Fibroblast of gingiva (primary cell): ENCODE results near the gene MATR3.
A peak's percentile ranks its signal among the peaks of the same experiment; 100 is the strongest.
"Not testable (repeated sequence)": the region's sequence is repeated elsewhere in the genome, so short reads cannot be mapped to it uniquely, and the experiment has no call there.

Source experiments
- DNase-seq: peaks from one replicate; pipeline ENCODE4 v3.0.0-alpha.2; 2011; ENCODE audit warnings: low read depth

Gene MATR3, protein sequence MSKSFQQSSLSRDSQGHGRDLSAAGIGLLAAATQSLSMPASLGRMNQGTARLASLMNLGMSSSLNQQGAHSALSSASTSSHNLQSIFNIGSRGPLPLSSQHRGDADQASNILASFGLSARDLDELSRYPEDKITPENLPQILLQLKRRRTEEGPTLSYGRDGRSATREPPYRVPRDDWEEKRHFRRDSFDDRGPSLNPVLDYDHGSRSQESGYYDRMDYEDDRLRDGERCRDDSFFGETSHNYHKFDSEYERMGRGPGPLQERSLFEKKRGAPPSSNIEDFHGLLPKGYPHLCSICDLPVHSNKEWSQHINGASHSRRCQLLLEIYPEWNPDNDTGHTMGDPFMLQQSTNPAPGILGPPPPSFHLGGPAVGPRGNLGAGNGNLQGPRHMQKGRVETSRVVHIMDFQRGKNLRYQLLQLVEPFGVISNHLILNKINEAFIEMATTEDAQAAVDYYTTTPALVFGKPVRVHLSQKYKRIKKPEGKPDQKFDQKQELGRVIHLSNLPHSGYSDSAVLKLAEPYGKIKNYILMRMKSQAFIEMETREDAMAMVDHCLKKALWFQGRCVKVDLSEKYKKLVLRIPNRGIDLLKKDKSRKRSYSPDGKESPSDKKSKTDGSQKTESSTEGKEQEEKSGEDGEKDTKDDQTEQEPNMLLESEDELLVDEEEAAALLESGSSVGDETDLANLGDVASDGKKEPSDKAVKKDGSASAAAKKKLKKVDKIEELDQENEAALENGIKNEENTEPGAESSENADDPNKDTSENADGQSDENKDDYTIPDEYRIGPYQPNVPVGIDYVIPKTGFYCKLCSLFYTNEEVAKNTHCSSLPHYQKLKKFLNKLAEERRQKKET

DNA sequence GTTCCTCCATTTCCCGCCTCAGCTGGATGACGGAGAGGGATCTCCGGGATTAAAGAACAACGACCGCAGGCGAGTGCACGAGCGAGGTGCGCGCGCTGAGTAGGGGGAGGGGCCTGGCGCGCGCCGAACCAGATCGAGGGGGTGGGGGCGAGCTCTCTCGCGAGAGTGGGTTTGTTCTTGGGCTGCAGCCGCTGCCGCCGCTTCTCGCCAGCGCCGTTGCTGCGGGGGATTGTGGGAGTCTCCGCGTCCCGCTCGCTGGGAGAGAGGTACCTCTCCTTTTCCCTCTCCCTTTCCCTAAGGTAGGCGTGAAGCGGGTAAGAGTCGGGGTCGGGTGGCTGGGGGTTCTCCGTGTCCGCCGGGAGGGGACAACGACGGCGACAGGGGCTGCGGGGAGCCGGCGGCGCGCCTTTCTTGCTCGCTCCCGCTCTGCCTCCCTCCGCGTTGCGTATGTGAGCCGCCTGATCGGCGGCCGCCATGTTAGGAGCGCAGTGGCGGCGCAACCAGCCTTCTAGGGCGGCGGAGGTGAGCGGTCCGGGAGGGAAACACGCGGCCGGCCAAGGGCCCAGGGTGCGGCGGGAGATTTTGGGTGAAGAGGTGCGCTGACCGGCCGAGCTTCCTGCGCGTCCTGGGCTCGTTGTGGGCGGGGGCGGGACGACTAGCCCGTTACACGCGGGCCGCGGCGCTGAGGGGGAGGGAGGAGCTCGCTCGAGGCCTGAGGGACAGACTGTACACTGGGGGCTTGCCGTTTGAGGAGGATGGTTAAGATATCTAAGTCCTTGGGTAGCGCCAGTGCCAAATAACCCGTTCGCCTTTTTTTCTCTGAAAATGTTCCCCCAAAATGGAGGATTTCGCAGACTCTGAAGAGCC, at the start of gene MATR3:
TSS of gene MATR3 (plus strand) at position 234 of the 867 bp plus-strand sequence. CDS start 13,676 bp downstream, outside the sequence.
- peak; percentile 97 for DNase-seq

DNA sequence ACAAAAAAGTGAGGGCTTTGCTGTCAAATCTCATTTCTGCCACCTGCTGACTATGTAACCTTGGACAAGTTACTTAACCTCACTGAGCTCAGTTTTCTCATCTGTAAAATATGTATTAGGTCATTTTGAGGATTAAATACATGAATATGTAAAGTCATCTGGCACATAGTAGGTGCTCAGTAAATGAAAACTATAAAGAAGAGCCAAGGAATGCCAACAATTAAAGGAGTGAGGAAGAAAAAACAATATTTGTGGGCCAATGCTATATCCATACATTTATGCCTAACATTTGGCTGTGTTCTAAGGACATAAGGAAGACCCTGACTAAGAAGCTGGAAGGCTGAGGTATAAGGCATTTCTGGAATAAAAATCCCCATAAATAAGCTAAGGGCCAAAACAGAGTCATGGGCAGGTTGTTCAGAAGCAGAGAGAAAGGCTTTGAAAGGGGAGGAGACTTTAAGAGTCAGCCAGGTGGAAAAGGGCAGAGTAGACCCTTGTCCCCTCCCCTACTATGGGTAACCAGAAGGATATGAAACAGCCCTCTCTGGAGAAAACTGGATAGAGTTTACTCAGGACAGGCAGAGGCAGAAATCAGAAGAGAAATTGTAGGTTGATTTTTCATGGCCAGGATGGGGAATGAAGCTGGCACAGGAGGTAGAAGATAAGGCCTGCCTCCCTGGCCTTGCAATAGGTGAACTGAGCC, 47.8 kb upstream of the MATR3 start:
- no peak for DNase-seq

DNA sequence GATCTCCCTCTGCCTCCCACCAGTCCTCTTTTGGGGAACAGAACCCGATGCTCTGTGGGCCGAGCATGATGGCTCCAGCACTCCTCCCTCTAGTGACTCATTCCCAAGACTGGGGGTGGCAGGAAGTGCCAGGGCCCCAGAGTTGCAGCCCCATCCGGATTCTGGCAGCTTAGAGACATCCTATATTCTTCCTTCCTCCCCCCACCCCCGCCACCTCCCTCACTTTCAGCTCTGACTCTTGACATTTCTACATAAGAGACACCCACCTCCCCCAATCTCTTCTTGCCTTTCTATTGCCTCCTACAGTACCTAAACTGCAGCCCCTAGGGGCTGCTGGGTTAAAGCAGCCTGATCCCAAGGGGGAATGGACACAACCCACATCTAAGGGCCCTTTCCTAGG, 47.1 kb upstream of the MATR3 start:
- DNase-seq: peak; percentile 24

DNA sequence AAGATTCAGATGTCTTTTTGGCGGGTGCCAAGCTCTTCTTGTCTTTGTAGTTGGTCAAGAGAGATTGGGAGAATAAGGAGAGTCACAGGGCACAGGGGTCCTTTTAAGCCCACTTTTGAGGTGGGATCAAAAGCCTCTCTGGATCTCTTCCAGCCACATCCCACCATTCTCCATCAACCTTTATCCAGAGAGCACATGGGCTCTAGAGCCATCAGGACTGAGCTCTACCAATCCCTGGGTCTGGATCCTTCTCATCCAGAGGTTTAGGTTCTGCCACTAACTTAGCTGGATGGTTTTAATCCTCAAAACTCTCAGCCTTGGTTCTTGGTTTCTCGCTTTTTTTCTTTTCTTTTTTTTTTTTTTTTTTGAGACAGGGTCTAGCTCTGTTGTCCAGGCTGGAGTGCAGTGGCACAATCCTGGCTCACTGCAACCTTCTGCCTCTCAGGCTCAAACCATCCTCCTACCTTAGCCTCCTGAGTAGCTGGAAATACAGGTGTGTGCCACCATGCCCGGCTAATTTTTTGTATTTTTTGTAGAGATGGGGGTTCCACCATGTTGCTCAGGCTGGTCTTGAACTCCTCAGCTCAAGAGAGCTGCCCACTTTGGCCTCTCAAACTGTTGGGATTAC, 44.6 kb upstream of the MATR3 start:
- DNase-seq: no peak

DNA sequence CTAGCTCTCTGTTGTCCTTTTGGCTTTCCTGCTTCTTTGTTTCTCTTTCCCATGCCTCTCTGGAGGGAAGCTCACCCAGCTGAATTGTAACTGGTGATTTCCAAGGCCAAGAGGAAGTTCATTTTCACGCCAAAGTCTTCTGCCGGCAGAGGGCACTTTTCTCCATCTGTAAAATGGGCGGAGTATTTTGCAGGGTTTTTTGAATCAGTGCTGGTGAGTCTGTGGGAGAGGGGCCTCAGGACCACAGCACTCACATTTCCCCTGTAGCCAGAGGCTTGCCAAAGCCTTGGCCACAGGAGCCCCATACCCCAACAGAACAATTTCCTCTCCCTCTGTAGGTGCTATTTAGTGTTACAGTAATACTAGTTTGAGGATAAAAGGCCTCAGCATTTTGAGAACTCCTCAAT, 42.3 kb upstream of the MATR3 start:
- no peak for DNase-seq

DNA sequence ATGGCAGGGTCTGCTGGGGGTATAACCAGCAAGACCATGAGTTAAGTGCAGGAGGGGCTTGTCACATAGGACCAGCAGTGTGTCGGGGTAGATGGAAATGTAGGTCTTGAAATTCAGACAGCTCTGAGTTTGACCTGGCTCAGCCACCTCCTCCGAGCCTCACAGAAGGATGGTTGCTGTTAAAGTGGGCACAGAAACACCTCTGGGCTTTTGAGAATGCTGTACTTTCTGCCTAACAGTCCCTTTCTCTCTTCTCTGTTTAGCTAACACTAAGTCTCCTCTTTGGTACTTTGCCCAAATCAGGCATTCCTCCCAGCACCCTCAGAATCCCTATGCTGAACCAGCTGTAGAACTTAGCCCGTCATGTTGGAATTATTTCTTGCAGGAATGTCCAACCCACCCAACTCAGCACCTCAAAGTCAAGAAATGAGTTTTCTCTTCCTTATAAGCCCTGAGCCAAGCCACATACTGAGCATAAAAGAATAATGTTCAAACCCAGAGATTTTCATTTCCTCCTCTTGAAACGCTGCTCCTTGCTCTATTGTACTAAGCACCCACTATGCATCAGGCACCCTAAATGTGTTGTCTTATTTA, 41.7 kb upstream of the MATR3 start:
- no peak for DNase-seq

DNA sequence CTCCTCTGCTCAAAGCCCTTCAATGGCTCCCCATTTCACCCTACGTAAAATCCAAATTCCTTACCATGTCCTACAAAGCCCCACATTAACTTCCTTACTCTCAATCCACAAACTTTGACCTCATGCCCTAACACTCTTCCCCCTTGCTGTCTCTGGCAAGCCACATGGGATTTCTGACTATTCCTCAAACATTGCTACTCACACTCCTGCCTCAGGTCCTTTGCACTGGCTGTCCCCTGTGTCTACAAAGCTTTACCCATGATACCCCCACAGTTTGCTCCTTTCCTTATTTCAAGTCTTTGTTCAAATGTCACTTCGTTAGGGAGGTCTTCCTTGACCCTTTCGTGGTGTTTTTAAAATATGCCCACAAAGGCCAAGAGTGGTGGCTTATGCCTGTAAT, 40.4 kb upstream of the MATR3 start:
- no peak for DNase-seq

DNA sequence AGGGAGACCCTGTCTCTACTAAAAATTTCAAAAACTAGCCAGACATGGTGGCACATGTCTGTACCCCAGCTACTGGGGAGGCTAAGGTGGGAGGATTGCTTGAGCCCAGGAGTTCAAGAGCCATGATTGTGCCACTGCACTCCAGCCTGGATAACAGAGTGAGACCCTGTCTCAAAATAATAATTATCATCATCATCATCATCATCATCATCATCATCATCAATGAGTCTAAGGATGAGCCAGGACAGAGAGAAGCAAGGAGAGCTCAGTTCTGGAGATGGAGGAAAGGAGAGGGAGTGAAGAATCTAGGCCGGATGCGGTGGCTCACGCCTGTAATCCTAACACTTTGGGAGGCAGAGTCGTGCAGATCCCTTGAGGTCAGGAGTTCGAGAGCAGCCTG, 36.7 kb upstream of the MATR3 start:
- DNase-seq: no peak

DNA sequence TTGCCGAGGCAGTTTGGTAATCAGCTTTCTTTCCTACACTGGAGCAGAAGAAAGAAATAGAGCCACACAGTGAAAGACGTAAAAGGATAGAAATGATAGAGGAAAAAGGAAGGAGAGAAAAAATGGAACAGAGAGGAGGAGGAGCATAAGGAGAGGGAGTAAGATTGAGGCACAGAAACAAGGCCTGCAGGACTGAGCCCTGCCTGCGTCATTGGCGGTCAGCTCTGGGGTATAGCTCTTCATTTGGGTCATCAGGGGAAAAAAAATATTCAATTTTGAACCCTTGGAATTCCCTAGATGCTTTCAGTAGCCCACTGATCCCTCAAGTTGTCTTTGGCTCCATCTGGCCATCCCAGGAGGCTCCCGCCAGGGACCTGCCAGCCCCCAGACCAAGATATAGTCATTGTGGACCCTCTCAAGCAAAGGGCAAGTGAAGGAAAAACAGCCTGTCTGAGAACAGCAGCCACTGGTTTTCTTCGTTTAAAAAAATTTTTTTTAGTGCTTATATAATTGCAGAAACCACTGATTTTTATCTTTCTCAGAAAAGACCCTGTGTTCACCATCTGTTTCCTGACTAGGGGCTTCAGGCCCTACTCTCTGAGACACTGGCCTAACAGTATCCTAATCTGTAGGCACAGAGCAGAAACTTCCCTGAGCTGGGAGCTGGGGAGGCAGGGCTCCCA, 31.3 kb upstream of the MATR3 start:
- no peak for DNase-seq

DNA sequence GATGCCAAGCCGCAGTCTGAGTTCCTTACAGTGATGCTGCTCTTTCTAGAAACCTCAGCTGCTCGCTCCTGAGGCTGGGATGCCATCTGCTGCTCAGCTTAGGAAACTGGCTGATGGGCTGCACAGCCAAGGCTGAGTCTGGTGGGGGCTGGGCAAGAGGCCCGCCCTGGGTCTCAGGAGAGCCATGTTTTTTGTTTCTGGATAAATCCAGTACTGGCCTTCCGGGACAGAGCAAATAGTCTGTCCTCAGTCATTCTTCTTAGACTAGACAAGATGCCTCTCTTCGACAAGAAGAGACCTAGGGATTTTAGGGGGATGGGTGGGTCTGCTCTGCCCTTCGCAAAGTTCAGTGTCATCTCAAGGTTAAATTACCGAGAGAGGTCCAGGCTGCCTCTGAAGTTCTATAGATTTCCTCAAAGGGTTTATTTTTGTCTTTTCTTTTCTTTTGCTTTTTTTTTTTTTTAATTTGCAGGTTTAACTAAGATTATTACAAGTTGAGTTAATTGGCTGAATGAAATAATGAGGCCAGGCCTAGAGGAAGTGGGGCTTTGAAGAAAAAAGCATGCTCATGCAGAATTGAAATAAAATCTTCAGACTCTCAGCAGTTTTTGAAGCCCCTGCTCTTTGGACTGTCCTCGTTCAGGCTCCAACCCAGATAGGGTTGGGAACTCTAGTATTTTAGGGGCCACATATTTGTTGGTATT, 30.6 kb upstream of the MATR3 start:
- peak; percentile 85 for DNase-seq

DNA sequence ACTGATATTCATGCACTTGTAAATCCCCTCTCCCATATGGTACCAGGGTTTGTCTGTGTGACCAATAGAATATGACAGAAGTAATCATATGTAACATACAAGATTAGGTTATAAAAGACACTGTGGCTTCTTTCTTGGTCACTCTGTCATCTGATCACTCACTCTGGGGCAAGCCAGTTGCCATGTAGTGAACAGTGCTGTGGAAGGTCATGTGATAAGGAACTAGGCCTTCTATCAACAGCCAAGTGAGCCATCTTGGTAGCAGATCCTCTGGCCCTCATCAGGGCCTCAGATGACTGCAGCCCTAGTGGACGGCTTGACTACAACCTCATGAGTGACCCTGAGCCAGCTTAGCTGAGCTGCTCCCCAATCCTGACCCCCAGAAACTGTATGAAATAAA, 30.0 kb upstream of the MATR3 start:
- no peak for DNase-seq

DNA sequence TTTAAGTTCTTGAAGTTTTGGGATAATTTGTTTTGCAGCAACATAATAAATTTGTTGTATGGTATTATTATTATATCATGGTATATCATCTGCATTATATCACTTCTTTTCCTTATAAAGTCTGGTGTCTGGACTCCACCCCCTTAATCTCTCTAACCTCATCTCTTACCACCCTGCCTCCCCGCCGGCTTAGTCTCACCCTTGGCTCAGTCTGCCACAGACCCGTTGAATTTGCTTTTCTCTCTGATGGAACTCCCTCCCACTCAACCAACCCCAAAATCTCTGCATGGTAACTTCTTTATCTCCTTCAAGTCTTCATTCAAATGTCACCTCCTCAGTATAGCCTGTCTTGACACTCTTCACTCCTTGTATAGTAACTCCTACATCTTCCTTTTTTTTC, 29.6 kb upstream of the MATR3 start:
- no peak for DNase-seq

DNA sequence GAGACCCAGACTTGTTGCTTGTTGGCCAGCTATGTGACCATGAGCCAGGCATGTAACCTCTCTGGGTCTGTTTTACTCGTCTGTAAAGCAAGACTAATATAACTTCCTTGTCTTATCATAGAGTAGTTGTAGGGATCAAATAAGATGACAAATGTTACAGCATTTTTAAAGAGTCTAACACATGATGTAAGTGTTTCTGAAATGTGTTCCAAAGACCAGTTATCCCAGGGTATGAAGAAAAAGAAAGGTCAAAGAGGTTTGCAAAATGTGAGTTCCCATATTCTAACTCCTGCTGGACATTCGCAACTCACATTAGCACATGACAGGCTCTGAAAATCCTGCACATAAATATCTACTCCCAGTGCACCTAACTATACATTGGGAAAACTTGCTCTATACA, 28.5 kb upstream of the MATR3 start:
- no peak for DNase-seq

DNA sequence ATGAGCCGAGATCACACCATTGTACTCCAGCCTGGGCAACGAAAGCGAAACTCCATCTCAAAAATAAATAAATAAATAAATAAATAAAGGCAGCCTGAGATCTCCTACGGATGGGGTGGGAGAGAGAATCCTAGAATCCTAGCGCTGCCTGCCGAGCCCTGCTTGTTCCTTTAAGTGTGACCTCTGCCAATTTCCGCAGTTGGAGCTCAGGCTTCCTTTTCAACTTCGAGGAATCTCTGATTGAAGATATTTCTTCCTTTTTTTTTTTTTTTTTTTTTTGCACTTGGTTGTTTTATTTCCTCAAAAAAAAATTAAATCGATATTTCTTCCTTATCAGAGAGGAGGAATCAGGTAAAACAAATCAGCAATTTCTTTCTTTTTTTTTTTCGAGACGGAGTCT, 27.3 kb upstream of the MATR3 start:
- no peak for DNase-seq

DNA sequence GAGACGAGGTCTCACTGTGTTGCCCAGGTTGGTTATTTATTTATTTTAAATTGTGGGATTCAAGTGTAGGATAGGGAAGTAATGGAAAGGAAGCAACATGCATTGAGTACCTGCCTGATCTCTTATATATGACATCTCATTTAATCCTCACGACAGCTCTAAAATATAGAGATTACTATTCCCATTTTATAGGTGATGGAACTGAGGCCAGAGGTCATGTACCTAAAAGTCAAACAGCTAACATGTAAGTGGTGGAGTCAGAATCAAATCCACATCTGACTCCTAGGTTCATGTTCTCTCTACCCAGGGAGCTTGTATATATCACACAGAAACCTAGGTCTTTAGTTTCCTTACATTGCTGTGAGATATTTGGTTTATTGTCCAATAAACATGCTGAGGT, 26.1 kb upstream of the MATR3 start:
- no peak for DNase-seq

DNA sequence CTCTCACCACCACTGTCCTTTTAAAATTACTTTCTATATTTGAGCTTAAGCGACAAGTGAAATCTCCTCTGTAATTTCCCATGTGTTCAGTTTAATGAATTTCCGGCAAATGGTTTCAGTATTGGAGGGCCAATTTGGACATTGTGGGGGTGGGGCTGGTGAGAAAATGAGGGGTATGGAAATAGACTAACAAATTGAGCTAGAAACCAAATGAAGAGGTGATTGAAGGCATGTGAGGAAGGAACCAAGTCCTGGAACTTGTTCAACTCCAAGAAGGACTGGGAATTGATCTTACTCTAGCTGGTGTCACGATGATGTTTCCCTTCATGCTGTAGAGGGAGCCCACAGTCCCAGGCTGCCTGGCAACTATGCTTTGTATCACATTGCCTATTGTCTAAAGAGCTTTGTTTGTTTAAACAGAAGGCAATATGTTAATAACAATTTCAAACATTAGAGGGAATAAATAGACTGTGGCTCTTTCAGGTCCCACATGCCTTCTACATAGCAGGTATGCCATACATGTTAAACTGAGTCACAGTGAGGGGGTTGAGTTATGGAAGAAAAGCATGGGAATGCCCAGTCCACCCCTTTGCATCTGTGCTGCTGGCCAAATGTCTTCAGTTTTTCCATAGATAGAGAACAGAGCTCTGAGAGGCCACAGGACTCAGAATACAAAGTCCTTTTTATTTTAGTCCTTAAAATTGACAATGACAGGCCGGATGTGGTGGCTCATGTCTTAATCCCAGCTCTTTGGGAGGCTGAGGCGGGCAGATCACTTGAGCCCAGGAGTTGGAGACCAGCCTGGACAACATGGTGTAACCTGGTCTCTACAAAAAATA, 25.0 kb upstream of the MATR3 start:
- DNase-seq: peak; percentile 8

DNA sequence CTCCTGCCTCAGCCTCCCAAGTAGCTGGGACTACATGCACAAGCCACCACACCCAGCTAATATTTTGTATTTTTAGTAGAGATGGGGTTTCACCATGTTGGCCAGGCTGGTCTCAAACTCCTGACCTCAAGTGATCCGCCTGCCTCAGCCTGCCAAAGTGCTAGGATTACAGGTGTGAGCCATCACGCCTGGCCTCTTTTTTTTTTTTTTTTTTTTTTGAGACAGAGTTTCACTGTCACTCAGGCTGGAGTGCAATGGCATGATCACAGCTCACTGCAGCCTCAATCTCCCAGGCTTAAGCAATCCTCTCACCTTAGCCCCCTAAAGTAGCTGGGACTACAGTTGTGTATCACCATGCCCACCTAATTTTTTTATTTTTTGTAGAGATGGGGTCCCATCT, 22.8 kb upstream of the MATR3 start:
- not testable (repeated sequence) for DNase-seq

DNA sequence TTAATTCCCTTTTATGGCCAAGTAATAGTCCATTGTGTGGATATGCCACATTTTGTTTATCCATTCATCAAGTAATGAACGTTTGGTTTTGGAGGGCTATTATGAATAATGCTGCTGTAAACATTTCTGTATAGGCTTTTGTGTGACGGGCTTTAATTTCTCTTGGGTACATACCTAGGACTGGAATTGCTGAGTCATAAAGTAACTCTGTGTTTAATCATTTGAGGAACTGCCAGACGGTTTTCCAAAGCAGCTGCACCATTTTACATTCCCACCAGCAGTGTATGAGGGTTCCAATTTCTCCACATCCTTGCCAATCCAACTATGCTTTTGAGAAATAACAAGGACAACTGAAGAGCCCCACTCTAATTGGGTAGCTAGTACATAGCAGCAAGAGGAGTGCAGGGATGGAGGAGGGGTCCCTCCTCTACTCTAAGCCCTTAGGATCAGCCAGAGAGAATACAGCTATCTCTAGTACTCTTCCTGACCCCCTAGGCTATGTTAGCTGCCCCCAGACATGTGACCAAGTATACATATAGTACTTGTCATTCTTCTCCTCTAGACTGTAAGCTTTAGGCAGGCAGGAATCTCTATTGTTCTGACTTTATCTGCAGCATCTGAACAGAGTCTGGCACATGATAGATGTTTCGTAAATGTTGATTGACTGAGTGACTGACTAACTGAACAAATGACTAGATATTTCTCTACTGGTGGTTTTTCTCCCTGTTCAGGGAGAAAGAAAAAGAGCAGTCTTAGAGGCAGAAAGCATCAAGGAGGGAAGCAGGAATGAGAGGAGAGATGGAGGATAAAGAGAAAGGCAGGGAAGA, 22.1 kb upstream of the MATR3 start:
- DNase-seq: peak; percentile 92
